GM12891 (cell line): Measurements from ENCODE around the gene EBLN1.

ENCODE experiments used
- PAX5 ChIP-seq: IDR thresholded peaks from 2 replicates; pipeline ENCODE4 v1.6.1; 2011; ENCODE audit warnings: low read length, moderate library complexity, mild to moderate bottlenecking; ENCODE audit not compliant: insufficient read depth, severe bottlenecking
- POLR2A ChIP-seq: IDR thresholded peaks from 2 replicates; pipeline ENCODE4 v1.6.1; 2011; ENCODE audit warnings: low read depth, low read length, control low read depth
- POLR2AphosphoS5 ChIP-seq: IDR thresholded peaks from 2 replicates; pipeline ENCODE4 v1.6.1; 2011; ENCODE audit warnings: low read depth, low read length, control low read depth
- TAF1 ChIP-seq: IDR thresholded peaks from 2 replicates; pipeline ENCODE4 v1.6.1; 2011; ENCODE audit warnings: low read depth, low read length, control low read depth

DNA sequence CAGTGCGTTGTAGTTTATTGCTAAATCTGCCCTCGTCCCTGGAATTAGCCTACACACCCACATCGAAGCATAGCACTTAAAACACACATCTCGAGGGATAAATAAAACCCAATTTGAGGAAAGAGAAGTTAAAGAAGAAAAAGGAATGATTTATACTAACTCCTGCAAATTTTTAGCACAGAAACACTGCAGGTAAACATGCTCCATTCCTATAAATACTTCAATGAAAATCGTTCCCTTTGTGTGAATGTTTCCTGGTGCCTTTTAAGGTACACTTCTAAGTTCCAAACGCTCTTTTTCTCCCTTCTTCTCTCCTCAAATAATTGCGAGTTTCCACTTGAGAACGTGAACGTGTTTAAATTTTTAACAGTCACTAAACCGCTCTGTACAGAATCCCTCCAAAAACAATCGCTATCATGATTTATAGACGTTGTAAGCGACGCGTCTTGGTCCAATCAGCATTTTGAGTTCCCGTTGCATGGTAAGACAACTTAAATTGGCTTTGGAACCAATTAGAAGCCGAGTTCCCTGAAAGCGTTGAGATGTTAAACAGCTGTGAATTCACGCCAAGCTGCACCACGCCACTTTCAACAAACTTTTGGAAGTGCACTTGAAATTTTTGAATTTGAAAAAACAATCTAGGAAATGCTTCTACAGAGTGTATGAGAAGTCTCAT lies 12.5 kb upstream of the EBLN1 start:
- no peak for TF ChIP-seq POLR2A
- no peak for TF ChIP-seq POLR2AphosphoS5
- TF ChIP-seq TAF1: no peak
- TF ChIP-seq PAX5: no peak
